HG02763 (cell line): ENCODE results near the gene LCT.
A peak's percentile ranks its signal among the peaks of the same experiment; 100 is the strongest.
"Not testable (repeated sequence)": the region's sequence is repeated elsewhere in the genome, so short reads cannot be mapped to it uniquely, and the experiment has no call there.

ENCODE experiments used
- ATAC-seq: cut with Tn5 transposase; IDR thresholded peaks from one replicate; pipeline ENCODE4 v1.9.1; 2021; ENCODE audit warnings: mild to moderate bottlenecking, moderate library complexity; ENCODE audit not compliant: unreplicated experiment

The LCT gene

DNA sequence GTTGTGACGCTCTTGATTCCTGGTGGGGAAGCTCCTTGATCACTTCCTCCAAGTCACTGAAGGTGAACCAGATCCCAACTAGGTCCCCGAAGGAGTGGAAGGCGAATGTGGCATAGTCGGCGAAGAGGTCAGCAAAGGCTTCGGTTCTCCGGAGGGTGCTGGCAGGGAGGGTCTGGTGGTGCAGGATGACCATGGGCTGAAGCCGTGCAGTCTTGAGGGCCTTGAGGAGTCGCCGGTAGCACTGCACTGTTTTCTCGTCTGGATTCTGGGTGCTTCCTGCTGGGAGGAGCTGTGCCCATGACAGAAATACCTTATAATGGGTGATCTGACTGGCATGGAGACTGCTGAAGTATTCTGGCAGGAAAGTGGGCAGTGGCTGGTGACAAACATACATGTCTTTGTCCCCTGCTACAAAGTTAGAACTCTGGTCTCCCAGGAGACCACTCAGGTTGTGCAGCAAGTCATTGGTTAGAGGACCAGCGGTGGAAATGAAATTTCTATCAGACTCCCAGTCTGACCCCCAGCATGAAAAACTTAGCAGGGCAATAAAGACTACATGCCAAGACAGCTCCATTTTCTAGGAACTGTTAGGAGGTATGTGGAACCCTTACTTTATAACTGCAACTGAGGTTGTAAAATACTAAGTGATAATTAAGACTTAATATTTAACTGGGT lies at the start of gene LCT:
Gene LCT (minus strand): TSS at position 589 of the 675 bp plus-strand sequence. CDS start 15 bp downstream, at position 574.
- no peak for ATAC-seq

DNA sequence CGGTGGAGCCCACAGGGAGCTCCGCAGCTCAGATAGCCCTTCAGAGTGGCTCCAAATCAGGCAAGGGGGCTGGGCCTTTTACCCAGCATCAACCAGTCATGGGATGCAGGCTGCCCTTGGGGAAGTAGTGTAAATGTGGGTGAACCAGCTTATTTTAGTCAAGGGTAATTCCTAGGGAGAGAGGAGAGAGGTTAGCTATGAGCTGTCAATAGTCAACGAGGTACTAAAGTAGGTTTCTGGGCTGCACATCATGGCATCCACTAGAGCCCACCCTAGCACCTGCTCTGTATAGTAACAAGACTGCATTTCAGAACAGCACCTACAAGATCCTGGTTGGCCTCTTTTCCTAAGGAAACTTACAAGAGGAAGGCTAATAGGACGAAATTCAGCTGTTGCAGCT lies 48.7 kb upstream of the LCT start:
- ATAC-seq, result no peak

DNA sequence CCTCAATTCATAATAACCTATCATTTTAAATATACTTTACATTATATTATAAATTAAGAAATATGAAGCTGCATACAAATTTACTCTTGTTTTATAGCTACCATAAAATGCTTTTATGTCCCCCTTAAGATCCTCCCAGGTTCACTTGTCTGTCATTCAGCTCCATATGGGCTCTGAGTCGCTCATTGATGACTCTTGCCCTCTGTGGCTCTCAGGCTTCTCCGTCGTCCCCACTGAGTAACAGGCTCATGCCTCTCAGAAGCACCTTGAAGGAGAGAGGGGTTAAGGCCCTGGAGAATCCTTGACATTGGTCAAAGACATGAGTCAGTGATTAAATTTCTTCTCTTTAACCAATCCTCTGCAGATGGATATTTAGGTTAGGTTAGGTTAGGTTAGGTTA lies 45.4 kb upstream of the LCT start:
- no peak for ATAC-seq

DNA sequence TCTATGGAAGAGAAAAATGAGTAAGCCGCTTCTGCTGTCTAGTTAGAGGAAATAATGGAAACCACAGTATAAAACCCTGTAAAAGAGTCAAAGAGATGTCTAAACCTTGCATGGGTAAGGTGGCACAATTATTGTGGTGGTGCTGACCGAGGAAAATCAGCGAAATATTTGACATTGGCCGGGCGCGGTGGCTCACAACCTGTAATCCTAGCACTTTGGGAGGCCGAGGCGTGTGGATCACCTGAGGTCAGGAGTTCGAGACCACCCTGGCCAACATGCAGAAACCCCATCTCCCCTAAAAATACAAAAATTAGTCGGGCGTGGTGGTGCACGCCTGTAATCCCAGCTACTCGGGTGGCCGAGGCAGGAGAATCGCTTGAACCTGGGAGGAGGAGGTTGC lies 39.8 kb upstream of the LCT start:
- ATAC-seq, result not testable (repeated sequence)

DNA sequence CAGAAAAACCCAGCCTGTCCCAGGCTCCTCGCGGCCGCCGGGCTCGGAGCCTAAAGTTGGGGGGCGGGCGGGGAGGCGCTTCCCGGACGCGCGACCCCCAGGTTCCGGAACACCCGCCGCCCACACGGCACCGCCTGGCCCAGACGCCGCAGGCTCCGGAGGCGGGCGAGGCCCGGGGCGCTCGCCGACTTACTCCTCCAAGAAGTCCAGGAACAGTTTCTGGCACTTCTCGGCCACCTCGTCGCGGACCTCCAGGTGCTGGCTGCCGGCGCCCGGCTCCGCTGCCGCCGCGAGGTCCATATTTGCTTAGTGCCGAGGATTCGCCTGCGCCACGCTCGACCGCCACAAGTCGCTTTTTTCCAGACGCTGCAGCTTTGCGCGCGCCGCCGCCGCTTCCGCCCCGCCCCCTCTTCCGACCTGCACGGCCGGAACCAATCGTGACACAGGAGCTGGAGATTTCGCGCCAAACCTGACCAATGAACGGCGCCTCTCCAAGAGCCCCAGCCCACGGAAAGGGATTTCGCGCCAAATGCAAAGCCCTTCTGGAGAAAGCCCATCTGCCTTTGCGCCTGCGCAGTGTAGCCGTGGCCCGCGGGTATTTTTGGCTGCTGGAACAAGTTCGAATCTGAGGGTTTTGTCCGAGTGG lies 39.2 kb upstream of the LCT start, which contains the start of gene MCM6:
Gene MCM6 (minus strand): TSS at position 378 of the 646 bp plus-strand sequence. CDS start 78 bp downstream, at position 300.
- ATAC-seq, result peak; percentile 96

DNA sequence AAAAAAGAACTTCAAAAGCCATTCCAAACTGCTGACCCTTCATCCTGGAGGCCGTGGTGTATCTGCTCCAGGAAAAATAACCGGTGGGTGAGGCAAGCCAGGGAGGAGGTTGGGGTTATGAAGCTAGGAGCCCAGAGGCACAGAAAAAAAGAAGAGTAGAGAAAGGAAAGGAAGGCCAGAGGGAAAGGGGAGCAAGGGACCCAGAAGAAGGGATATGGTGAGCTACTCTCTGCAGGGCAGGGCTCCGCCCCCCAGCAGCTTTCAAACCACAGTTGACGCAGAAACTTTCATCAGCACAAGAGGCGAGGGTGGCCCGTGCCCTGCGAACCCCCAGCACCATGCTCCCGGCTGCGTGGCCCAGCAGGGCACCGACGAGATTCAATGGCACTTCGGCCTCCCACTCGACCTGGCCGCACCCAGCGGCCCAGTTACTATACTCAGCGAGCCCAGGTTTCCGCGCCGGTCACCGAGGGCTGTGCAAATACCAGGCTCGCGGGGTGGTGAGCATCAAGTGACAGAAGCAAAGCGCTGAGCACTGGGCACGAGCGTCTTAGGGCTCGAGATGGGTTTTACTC lies 38.6 kb upstream of the LCT start:
- peak; percentile 46 for ATAC-seq

DNA sequence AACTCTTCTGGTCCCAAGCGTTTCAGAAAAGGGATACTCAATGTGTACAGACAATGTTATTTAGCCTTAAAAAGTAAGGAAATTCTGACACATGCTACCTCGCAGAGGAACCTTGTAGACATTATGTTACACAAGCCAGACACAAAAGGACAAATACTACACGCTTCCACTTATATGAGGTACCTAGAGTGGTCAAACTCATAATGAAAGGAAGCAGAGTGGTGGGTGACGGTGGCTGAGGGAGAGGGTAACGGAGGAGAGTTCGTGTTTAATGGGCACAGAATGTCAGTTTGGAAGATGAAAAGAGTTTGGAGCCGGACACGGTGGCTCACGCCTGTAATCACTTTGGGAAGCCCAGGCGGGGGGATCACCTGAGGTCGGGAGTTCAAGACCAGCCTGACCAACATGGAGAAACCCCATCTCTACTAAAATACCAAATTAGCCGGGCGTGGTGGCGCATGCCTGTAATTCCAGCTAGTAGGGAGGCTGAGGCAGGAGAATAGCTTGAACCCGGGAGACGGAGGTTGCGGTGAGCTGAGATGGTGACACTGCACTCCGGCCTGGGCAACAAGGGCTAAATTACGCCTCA lies 37.9 kb upstream of the LCT start:
- no peak for ATAC-seq

DNA sequence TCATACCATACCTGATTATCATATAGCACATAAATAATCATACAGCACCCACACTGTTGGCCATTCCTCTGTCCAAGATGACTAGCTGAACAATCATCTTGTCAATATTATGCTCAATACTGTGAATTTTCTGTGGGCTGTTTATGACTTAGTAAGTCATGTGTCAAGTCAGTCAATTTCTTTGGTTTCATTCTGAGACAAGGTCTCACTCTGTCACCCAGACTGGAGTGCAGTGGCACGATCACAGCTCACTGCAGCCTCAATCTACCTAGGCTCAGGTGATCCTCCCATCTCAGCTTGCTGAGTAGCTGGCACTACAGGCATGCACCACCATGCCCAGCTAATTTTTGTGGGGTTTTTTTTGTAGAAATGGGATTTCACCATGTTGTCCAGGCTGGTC lies 33.6 kb upstream of the LCT start:
- ATAC-seq, result no peak

DNA sequence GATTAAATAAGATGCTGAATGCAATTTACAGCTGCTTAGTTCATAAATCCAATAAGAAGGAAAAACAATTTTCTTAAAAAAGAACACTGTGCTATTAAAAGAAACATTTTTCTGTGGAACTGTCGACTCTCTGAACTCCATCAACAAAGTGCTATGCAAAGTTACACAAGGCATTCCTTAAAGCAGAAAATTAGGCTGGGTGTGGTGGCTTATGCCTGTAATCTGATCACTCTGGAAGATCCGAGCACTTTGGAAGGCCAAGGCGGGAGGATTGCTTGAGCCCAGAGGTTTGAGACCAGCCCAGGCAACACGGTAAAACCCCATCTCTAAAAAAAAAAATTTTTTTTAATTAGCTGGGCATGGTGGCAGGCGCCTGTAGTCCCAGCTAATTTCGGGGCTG lies 26.2 kb upstream of the LCT start:
- ATAC-seq, result no peak

DNA sequence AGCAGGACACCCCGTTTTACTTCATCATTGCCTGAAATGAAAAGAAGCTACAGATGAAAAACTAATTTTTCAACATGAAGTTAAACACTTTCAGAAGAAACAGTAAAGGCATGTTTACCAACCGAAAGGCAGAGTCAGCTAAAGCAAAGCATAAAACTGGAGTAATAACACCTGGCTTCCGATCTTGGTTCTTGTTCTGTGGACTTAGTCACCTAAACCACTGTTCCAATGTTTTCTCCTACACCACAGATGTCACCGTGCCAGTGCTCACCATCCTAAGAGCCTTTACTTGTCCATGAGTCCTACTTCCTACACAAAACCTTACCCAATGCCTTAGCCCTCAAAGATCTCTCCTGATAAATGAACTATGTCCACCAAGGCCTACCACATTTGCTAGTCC lies 25.7 kb upstream of the LCT start:
- ATAC-seq, result no peak

DNA sequence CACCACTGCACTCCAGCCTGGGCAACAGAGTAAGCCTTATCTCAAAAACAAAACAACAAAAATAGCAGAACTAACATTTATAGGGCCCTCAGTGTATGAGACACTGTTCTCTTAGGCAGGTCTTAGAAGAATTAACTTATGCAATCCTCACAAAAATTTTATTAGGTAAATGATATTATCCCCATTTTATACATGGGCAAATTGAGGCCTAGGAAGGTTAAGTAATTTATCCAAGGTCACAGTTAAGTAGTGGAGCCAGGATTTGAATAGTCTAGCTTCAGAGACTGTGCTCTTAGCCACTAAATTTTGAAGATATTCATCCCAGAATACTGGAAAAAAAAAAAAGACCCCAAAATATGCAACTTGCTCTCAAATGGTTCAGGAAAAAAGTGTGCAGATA lies 16.4 kb upstream of the LCT start:
- no peak for ATAC-seq

DNA sequence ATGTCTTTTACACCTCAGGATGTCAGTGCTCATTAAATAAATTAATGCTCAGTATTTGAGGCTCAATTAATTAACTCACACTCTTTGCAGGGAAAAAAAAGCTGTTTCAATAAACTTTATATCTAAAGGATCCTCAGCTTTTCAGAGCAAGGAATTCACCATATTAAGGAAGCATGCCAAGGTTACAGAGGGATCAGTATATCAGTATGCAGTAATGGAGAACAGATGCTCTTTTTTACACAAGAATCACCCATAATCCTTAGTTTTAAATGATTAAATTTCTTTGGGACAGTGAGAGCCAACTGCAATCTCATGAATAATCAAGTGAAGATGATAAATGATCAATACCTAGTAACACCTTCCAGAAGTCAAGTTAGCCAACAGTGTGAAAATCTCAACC lies 14.9 kb upstream of the LCT start:
- ATAC-seq, result no peak

DNA sequence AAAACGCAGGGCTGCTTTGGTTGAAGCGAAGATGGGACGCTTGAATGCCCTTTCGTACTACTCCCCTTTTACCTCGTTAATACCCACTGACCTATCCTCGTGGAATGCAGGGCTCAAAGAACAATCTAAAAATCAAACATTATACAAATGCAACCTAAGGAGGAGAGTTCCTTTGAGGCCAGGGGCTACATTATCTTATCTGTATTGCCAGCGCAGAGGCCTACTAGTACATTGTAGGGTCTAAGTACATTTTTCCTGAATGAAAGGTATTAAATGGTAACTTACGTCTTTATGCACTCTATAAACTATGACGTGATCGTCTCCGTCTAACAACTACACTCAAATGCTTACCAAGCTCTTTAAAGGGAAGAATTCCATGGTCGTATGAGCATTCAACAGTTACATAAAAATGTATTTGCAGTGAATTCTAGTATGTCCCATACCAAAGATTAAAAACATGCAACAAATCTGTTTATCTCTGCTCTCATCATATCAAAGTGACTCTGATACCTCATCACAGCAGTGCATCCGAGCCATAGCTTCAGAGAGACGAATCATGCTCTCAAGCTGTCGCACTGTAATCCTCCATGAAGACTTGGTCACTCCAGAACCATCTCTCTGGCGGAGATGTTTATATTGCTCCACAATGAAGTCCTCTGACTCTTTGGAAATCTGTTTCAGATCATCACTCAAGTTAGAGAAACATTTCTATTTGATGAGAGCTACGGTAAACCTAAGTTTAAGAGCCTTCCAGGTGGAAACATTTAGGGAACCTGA lies 14.1 kb upstream of the LCT start:
- no peak for ATAC-seq

DNA sequence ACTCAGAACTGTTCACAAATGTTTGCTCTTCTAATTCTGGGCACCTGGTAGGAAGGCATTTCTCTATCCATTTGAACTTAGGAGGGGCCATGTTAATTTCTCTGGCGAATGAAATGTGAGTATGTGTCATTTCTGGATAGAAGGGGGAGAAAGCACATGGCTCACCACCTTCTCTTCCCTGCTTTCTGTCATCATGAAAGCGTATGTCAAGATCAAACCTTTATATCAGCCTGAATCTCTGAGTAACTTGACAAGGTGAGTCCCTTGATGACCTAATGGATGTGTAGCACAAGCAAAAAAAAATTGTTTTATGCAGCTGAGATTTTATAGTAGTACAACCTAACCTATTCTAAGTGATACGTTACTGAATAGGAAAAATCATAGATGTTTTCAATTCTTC lies 12.1 kb upstream of the LCT start:
- no peak for ATAC-seq

DNA sequence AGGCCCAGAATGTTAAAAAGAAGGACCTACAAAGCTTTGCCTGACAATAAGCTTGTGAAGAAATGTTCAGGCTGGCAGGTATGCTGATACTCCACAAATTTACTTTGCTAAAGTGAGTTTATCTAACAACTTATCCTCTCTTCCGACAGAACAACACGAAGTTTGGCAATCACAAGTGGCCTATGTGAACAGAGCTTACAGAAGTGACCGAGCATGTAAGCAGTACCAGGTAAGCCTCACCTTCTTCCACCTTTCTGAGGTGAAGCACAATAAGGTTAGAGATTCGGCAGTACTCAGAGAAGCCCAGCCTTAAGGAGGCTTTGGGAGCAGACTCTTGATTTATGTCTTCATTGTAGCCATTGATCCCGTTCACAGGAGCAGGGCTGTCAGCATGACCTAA lies 9.0 kb upstream of the LCT start:
- ATAC-seq, result no peak

DNA sequence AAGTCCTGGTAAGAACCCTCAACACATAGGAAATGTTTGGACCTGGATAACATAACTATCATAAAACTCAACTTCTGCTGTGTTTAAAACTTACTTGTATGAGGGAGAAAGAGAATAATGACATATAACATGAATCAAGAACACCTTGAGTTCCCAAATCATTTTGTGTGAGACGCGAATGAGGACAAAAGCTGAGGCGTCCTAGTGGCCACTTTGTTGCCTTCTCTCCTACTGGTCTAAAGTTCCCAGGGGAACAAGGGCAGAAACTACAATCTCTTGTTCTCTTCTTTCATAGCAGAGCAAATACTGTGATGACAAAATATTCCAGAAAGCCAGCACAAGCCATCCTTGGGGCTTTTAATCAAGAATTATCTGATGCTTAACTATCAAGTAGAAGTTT lies 8.3 kb upstream of the LCT start:
- ATAC-seq, result no peak

DNA sequence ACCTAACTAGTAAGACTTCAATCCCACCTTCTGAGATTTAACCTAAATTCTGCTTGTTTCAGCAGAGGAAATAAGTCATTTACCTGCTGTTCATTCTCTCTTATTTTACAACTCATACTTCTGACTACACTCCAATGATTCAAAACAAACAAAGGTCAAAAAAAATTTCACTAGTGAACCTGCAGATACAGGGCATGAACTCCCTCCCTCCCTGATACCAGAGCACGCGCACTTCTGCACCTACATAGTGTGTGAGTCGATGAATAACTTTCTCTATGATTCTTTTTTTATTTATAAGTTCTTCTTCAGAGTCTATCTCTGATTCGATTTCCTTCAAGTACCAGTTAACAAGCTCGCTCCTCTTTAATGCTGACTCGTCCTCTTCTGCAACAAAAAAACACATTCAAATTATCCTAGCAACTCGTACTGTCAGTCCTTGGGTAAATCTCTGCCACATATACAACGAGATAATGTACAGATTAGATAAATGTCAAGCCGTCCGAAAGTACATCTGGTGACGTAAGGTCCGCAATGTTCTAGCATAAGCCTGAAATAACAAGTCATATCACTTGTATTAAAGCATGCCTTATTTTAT lies 7.4 kb upstream of the LCT start:
- ATAC-seq, result no peak

DNA sequence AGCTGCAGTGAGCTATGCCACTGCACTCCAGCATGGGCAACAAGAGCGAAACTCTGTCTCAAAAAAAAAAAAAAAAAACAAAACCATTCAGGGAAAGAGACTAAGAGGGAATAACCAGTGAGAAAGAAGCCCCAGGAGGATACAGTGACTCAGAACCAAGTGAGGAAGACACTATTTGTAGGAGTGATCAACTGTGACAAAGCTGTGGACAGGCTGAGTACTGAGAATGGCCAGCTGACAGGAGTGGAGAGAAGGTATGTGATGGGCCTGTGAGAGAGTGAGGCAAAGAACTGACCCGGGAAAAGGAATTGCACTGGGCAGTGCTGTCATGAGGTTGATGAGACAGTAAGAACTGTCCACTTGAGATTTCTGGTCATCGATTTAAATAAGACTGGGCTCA lies 6.7 kb upstream of the LCT start:
- no peak for ATAC-seq

DNA sequence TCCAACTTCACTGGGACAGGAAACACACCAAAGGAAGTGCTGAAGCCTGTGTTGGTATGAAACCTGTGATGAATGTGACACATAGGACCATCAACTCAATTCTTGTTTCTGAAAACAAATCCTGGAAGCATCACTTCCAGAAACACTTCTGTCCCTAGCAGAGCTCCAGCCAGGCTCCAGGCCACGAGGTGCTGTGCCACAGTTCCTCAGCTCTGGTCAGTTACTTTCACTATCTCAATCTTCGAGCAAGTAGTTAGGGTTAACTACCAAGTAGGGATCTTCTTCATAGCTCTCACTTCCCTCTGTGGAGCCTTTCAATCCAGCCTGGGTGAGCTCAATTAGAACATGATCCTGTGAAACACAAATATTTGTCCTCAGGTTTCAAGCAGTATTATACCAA lies 3.6 kb upstream of the LCT start:
- no peak for ATAC-seq

DNA sequence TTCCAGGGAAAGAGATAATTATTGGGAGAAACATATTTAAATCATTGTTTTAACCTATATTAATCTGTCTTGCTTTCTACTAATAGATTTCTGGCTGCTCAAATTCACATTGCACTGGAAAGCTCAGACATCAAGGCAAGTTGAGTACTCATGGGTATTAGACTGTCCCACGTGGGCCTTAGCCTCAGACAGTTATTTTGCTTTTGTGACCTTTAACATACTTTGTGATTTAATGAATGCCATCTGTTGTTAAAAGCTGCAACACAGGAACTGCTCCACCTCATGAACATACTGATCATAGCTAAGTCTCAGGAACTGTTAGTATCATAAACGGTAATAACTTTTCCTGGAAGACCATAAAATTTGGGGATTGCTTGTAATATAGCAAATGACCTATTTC lies 2.7 kb upstream of the LCT start:
- ATAC-seq, result no peak

DNA sequence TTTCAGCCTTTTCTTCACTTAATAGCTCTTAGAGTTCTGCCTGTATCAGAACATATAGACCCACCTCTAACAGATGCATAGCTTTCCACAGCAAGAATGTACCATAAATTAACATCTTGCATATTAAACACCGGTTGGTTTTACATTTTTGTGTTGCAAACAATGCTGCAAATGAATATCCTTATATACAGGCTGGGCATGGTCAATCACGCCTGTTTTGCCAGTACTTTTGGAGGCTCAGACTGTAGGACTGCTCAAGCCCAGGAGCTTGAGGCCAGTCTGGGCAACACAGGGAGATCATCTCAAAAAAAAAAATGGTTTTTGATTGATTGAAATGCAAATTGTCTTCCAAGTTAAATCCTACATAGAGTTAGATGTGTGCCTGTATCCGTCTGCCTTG lies 1.5 kb upstream of the LCT start:
- ATAC-seq, result no peak
